Measurements from ENCODE around the gene PRPSAP2. TPM values are rescaled to one million over a fixed set of nuclear protein-coding genes. Genes with fewer than 3 reads are reported as not detected.
"Not testable (repeated sequence)": the region's sequence is repeated elsewhere in the genome, so short reads cannot be mapped to it uniquely, and the experiment has no call there.

PRPSAP2 gene
- total RNA-seq, 2 experiments from 2014 or later, result 31.1 to 33.7 TPM

DNA sequence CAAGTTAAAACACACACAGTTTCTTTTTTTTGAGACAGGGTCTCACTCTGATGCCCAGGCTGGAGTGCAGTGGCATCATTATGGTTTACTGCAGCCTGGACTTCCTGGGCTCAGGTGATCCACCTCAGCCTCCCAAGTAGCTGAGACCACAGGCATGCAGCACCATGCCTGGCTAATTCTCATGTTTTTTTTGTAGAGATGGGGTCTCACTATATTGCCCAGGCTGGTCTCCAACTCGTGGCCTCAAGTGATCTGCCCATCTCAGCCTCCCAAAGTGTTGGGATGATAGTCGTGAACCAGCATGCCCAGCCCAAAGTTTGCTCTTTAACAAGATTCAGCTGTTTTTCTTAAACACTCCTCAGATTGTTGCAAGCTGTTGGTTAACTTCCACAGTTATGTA is 39.0 kb downstream of the PRPSAP2 start:
- no peak overlapping the region for H3K4me3 Mint-ChIP-seq

DNA sequence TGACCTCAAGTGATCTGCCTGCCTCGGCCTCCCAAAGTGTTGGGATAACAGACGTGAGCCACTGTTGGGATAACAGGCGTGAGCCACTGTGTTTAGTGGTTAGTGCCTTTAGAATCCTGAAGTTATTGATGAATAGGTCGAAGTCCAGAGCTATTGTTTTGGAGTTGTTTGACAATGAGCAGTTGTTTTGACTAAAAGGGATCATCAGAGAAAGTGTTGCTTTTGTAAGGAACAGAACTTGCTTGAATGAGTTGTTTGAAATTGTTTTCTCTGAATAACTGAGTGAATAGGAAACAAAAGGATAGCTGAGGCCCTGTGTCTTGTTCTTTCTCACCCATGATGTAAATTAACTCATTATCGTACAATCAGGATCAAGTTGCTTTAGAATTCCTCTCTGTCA is 46.6 kb downstream of the PRPSAP2 start:
- intact Hi-C loops (cut with micrococcal nuclease), result no loop called here
- H3K27me3 Mint-ChIP-seq (ENCODE audit: low read depth), result no peaks in the 10 kb centered on the region
- peaks cover 30% of the 10 kb centered on the region for H3K4me1 Mint-ChIP-seq (ENCODE audit: low read depth)
- CTCF ChIA-PET, result no interaction called here
- H3K9me3 Mint-ChIP-seq, result no peaks in the 10 kb centered on the region
- DNase-seq, result no peak
- peaks cover 29% of the 10 kb centered on the region for H3K36me3 Mint-ChIP-seq (ENCODE audit: low read depth)
- no peak overlapping the region for H3K4me3 Mint-ChIP-seq
- H3K27ac Mint-ChIP-seq, result no peak overlapping the region

More for the DNA sequence above, 39.0 kb downstream of the PRPSAP2 start:
- H3K4me1 Mint-ChIP-seq (ENCODE audit: low read depth), result peaks cover 21% of the 10 kb centered on the region
- CTCF ChIA-PET, result interaction anchor here (0.7 kb wide), 1 partner anchor 64 kb away, joined by 3 read pairs; no protein-coding TSS in a partner anchor
- peaks cover 1% of the 10 kb centered on the region for H3K9me3 Mint-ChIP-seq
- intact Hi-C loops (cut with micrococcal nuclease), result no loop called here
- peaks cover 29% of the 10 kb centered on the region for H3K36me3 Mint-ChIP-seq (ENCODE audit: low read depth)
- no peak for DNase-seq
- no peaks in the 10 kb centered on the region for H3K27me3 Mint-ChIP-seq (ENCODE audit: low read depth)
- H3K27ac Mint-ChIP-seq, result no peak overlapping the region

DNA sequence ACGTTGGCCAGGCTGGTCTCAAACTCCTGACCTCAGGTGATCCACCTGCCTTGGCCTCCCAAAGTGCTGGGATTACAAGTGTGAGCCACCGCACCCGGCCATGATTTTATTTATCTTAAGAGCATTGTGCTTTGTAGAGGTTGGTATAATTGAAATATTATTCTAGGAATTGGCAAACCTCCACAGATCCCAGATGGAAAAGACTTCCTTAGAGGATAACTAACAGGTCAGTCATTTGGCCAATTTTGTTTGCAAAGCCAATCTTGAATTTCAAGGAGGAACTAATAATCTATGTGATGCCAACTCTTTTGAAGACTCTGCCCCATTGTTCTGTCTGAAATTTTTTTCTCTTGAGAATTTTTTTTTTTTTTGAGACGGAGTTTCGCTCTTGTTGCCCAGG is 47.3 kb downstream of the PRPSAP2 start:
- Mint-ChIP-seq H3K27me3 (ENCODE audit: low read depth) (no peaks in the 10 kb centered on the region), H3K4me1 (ENCODE audit: low read depth) (peaks cover 28% of the 10 kb centered on the region), H3K27ac (no peak overlapping the region), H3K4me3 (no peak overlapping the region), H3K36me3 (ENCODE audit: low read depth) (peaks cover 27% of the 10 kb centered on the region), H3K9me3 (no peaks in the 10 kb centered on the region)
- intact Hi-C loops (cut with micrococcal nuclease), result no loop called here
- no peak for DNase-seq
- CTCF ChIA-PET, result no interaction called here

DNA sequence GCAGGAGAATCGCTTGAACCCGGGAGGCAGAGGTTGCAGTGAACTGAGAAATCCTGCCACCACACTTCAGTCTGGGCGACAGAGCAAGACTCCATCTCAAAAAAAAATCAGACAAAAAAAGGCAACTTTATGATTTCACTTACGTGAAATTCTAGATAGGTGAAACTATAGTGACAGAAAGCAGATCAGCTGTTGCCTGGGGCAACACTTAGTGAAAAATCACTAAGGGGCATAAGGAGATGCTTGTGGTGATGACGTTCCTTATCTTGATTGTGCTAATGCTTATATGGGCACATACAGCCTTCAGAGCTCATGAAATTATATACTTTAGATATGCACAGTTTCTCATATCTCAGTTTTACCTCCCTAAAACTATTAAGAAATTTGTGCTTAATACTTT is 52.4 kb downstream of the PRPSAP2 start:
- intact Hi-C loops (cut with micrococcal nuclease), result no loop called here
- Mint-ChIP-seq H3K4me3 (no peak overlapping the region), H3K4me1 (ENCODE audit: low read depth) (peaks cover 2% of the 10 kb centered on the region), H3K27me3 (ENCODE audit: low read depth) (no peaks in the 10 kb centered on the region), H3K9me3 (no peaks in the 10 kb centered on the region), H3K27ac (no peak overlapping the region), H3K36me3 (ENCODE audit: low read depth) (peaks cover 34% of the 10 kb centered on the region)
- CTCF ChIA-PET, result no interaction called here
- DNase-seq, result no peak

DNA sequence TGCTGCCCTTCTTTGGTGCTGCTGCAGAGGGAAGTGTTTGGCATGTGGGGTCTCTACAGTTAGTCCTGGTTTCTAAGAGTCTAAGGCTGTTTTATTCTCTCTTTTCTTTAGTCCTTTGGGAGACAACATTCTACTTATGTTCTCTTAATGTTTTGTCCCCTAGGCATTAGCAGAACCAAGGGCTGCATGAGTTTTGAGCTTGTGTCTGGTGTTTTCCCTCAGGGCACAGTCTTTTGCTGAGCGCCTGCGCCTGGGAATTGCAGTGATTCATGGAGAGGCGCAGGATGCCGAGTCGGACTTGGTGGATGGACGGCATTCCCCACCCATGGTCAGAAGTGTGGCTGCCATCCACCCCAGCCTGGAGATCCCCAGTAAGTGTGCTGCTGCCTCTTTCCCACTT is 53.0 kb downstream of the PRPSAP2 start:
- no peak for DNase-seq
- intact Hi-C loops (cut with micrococcal nuclease), result no loop called here
- no peak overlapping the region for H3K4me3 Mint-ChIP-seq
- H3K9me3 Mint-ChIP-seq, result no peaks in the 10 kb centered on the region
- peaks cover 2% of the 10 kb centered on the region for H3K4me1 Mint-ChIP-seq (ENCODE audit: low read depth)
- no peak overlapping the region for H3K27ac Mint-ChIP-seq
- H3K36me3 Mint-ChIP-seq (ENCODE audit: low read depth), result peaks cover 37% of the 10 kb centered on the region
- no peaks in the 10 kb centered on the region for H3K27me3 Mint-ChIP-seq (ENCODE audit: low read depth)
- CTCF ChIA-PET, result interaction anchor here (0.6 kb wide), 1 partner anchor 93 kb away, joined by 3 read pairs; no protein-coding TSS in a partner anchor

DNA sequence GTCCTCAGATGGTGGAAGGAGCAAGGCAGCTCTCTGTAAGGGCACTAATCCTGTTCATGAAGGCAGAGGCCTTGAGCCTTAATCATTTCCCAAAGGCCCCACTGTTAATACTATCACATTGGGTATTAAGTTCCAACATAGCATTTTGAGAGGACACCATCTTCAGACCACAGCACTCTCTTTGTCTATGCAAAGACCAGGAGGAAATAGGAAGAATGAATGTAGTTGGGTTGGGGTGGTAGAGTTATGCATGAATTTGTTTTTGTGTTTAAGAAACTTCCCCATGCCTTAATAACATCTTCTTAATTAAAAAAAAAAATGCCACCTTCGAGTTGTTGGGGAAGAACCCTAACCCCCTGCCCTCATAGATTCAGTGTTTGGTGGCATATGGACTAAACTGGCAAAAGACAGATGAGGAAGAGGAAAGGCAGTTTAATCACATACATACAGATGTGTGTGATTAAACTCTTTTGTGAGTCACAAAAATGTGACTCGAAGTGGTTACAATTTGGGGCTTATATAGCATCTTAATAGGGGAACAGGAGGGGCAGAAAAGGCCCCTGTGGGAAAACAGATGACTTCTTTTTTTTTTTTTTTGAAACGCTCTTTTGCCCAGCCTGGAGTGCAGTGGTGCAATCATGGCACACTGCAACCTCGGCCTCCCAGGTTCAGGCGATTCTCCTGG is 59.0 kb downstream of the PRPSAP2 start:
- peaks cover 31% of the 10 kb centered on the region for H3K36me3 Mint-ChIP-seq (ENCODE audit: low read depth)
- no peak overlapping the region for H3K27ac Mint-ChIP-seq
- H3K9me3 Mint-ChIP-seq, result no peaks in the 10 kb centered on the region
- intact Hi-C loops (cut with micrococcal nuclease), result no loop called here
- CTCF ChIA-PET, result interaction anchor here (0.6 kb wide), 1 partner anchor 16 kb away, joined by 5 read pairs; no protein-coding TSS in a partner anchor
- H3K27me3 Mint-ChIP-seq (ENCODE audit: low read depth), result no peaks in the 10 kb centered on the region
- no peak overlapping the region for H3K4me3 Mint-ChIP-seq
- H3K4me1 Mint-ChIP-seq (ENCODE audit: low read depth), result peaks cover 44% of the 10 kb centered on the region
- no peak for DNase-seq

DNA sequence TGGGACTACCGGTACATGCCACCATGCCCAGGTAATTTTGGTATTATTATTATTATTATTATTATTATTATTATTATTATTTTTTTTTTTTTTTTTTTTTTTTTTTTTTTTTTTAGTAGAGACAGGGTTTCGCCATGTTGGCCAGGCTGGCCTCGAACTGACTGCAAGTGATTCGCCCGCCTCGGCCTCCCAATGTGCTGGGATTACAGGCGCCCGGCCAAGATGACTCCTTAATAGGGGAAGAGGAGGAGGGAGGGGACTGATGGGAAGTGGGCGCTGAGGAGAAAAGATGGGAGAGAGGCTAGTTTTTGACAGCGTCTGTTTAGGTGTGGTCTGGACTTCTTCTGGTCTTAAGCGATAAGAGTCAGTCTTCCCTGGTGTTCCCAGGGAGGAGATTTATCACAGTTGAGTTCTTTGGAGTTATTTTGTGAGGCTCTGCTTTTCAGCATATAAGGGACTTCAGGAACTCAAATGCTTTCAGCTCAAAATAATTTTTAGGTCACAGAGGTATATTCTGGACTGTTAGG is 59.6 kb downstream of the PRPSAP2 start:
- intact Hi-C loops (cut with micrococcal nuclease), result no loop called here
- H3K27me3 Mint-ChIP-seq (ENCODE audit: low read depth), result no peaks in the 10 kb centered on the region
- no peaks in the 10 kb centered on the region for H3K9me3 Mint-ChIP-seq
- CTCF ChIA-PET, result no interaction called here
- DNase-seq, result no peak
- no peak overlapping the region for H3K27ac Mint-ChIP-seq
- peaks cover 26% of the 10 kb centered on the region for H3K36me3 Mint-ChIP-seq (ENCODE audit: low read depth)
- peaks cover 48% of the 10 kb centered on the region for H3K4me1 Mint-ChIP-seq (ENCODE audit: low read depth)
- no peak overlapping the region for H3K4me3 Mint-ChIP-seq

DNA sequence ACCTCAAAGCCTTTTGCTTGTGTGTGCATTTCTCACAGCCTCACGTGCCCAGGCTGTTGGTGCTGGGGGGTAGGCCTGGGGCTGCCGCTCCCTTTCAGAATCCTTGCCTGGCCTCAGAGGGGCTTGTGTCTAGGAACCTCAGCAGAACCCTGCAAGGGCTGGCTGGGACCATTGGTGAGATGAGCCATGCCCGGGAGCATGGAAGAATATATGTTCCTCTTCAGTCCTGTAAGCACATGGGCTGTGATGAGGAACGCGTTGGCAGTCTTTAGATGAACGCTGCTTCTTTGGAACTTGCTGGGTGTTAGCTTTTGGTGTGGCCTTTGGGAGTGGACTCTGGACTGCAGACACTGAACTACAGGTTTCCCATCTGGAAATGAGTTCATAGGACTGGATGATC is 62.0 kb downstream of the PRPSAP2 start:
- peaks cover 60% of the 10 kb centered on the region for H3K4me1 Mint-ChIP-seq (ENCODE audit: low read depth)
- CTCF ChIA-PET, result no interaction called here

DNA sequence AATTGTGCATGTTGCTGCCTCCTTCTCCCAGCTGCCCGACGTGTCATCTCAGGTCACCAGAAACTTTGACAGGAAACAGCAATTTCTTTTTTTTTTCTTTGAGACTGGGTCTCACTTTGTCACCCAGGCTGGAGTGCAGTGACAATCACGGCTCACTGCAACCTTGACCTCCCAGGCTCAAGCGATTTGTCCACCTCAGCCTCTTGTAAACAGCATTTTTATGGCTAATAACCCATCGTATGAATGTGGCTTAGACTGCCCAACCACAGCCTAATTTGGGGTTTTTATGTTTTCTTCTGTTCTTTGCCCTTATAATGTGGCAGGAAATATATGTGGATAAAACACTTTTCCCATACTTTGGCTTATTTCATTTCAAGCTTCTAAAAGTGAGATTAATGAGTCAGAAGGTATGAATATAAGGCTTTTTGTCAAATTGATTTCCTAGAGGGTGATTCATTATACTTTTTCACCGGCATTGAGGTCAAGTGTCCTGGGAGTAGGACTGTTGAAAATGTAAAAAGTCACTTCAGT is 63.0 kb downstream of the PRPSAP2 start:
- Mint-ChIP-seq H3K4me1 (ENCODE audit: low read depth) (peaks cover 70% of the 10 kb centered on the region), H3K9me3 (no peaks in the 10 kb centered on the region), H3K27ac (peak overlapping the region; percentile 33), H3K27me3 (ENCODE audit: low read depth) (no peaks in the 10 kb centered on the region), H3K36me3 (ENCODE audit: low read depth) (peaks cover 22% of the 10 kb centered on the region), H3K4me3 (no peak overlapping the region)
- CTCF ChIA-PET, result no interaction called here
- intact Hi-C loops (cut with micrococcal nuclease), result loop anchor here (1.0 kb wide), 1 partner anchor 61 kb away; no protein-coding TSS in a partner anchor
- peak; percentile 38 for DNase-seq

More for the DNA sequence above, 62.0 kb downstream of the PRPSAP2 start:
- H3K9me3 Mint-ChIP-seq, result no peaks in the 10 kb centered on the region
- no peak for DNase-seq
- H3K27me3 Mint-ChIP-seq (ENCODE audit: low read depth), result no peaks in the 10 kb centered on the region
- H3K4me3 Mint-ChIP-seq, result no peak overlapping the region
- intact Hi-C loops (cut with micrococcal nuclease), result no loop called here
- peaks cover 24% of the 10 kb centered on the region for H3K36me3 Mint-ChIP-seq (ENCODE audit: low read depth)
- no peak overlapping the region for H3K27ac Mint-ChIP-seq

DNA sequence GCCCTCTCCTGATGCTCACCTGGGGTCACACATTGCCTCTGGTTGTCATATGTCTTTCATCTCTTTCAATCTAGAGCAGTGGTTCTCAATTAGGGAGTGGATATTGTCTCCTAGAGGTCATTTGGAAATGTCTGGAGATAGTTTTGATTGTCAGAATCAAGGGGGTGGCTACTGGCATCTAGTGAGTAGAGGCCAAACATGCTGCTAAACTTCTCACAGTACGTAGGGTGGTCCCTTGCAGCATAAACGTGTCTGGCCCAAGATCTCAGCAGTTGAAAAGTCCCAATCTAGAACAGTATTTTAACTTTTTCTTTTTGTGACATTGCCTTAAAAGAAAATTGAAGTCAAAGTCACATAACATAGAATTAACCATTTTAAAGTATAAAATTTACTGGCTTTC is 63.6 kb downstream of the PRPSAP2 start:
- Mint-ChIP-seq H3K4me1 (ENCODE audit: low read depth) (peaks cover 70% of the 10 kb centered on the region), H3K27me3 (ENCODE audit: low read depth) (no peaks in the 10 kb centered on the region), H3K4me3 (no peak overlapping the region), H3K36me3 (ENCODE audit: low read depth) (peaks cover 22% of the 10 kb centered on the region), H3K27ac (no peak overlapping the region), H3K9me3 (no peaks in the 10 kb centered on the region)
- intact Hi-C loops (cut with micrococcal nuclease), result loop anchor here (1.0 kb wide), 1 partner anchor 61 kb away; no protein-coding TSS in a partner anchor
- no peak for DNase-seq
- CTCF ChIA-PET, result no interaction called here

DNA sequence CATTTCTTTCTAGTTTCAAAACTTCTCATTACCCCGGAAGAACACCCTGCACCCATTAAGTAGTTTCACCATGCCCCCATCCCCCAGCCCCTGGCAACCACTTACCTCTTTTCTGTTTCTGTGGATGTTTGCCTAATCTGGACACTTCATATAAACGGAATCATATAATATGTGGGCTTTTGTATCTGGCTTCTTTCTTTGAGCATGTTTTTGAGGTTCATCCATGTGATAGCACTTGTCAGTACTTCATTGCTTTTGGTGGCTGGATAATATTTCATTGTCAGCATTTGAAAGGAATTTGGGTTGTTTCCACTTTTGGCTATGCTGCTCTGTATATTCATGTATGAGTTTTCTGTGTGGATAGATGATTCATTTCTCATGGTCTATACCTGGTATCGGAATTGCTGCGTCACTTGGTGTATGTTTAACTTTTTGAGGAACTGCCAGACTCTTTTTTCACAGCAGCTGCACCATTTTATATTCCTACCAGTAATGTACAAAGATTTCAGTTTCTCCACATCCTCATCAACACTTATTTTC is 64.1 kb downstream of the PRPSAP2 start:
- intact Hi-C loops (cut with micrococcal nuclease), result loop anchor here (1.0 kb wide), 2 partner anchors 21 to 62 kb away; no protein-coding TSS in a partner anchor
- peaks cover 70% of the 10 kb centered on the region for H3K4me1 Mint-ChIP-seq (ENCODE audit: low read depth)
- no peaks in the 10 kb centered on the region for H3K9me3 Mint-ChIP-seq
- CTCF ChIA-PET, result no interaction called here
- H3K36me3 Mint-ChIP-seq (ENCODE audit: low read depth), result peaks cover 23% of the 10 kb centered on the region
- peak overlapping the region; percentile 27 for H3K27ac Mint-ChIP-seq
- H3K4me3 Mint-ChIP-seq, result no peak overlapping the region
- no peaks in the 10 kb centered on the region for H3K27me3 Mint-ChIP-seq (ENCODE audit: low read depth)
- peak; percentile 36 for DNase-seq

DNA sequence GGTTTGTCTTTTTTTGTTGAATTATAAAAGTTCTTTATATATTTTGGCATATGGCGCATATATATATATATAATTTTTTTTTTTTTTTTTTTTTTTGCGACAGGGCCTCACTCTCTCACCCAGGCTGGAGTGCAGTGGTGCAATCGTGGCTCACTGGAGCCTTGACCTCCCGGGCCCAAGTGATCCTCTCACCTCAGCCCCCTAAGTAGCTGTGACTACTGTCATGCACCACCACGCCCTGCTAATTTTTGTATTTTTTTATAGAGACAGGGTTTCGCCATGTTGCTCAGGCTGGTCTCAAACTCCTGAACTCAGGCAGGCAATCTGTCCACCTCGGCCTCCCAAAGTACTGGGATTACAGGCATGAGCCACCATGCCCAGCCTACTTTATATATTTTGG is 64.7 kb downstream of the PRPSAP2 start:
- H3K4me1 Mint-ChIP-seq (ENCODE audit: low read depth), result peaks cover 67% of the 10 kb centered on the region
- intact Hi-C loops (cut with micrococcal nuclease), result loop anchor here (1.0 kb wide), 1 partner anchor 21 kb away; no protein-coding TSS in a partner anchor
- H3K27me3 Mint-ChIP-seq (ENCODE audit: low read depth); H3K27ac Mint-ChIP-seq; DNase-seq; H3K9me3 Mint-ChIP-seq; H3K4me3 Mint-ChIP-seq; CTCF ChIA-PET: not testable (repeated sequence)
- H3K36me3 Mint-ChIP-seq (ENCODE audit: low read depth), result peaks cover 20% of the 10 kb centered on the region

Data from activated naive CD4-positive, alpha-beta T cell treated with anti-CD3 and anti-CD28 coated beads for 36 hours (primary cell).